A549 (cell line): ENCODE results near the gene FCSK.

Source experiments
- BHLHE40 ChIP-seq: IDR thresholded peaks from 2 replicates; pipeline ENCODE4 v1.6.1; 2012; ENCODE audit warnings: low read depth, low read length, inconsistent platforms
- CTCF ChIP-seq: fragments of >200 bp; sonication (Bioruptor Twin); formaldehyde crosslinking; IDR thresholded peaks from 3 replicates; pipeline ENCODE4 v1.5.1; 2016
- EP300 ChIP-seq, 2 experiments: fragments of >200 bp; sonication (Bioruptor Twin); formaldehyde crosslinking; IDR thresholded peaks; 2 replicates in 1 of 2; 3 replicates in 1 of 2; pipeline ENCODE4 v1.6.1; 2016 to 2017
- ESRRA ChIP-seq: fragments of 150-350 bp; IDR thresholded peaks from 2 replicates; pipeline ENCODE4 v1.6.1; 2014; ENCODE audit warnings: mild to moderate bottlenecking, low read length, borderline replicate concordance
- HDAC2 ChIP-seq: fragments of 200-600 bp; sonication (generic); IDR thresholded peaks from 2 replicates; pipeline ENCODE4 v1.6.1; 2016
- MAZ ChIP-seq: fragments of 150-350 bp; IDR thresholded peaks from 2 replicates; pipeline ENCODE4 v1.6.1; 2014; ENCODE audit warnings: antibody characterized with exemption, low read depth, low read length, borderline replicate concordance
- PBX3 ChIP-seq: IDR thresholded peaks from 2 replicates; pipeline ENCODE4 v1.6.1; 2012
- POLR2A ChIP-seq: IDR thresholded peaks from 2 replicates; pipeline ENCODE4 v1.6.1; 2012; ENCODE audit warnings: mild to moderate bottlenecking, low read length
- RFX5 ChIP-seq: fragments of 450-650 bp; IDR thresholded peaks from 2 replicates; pipeline ENCODE4 v1.7.1; 2014; ENCODE audit warnings: antibody characterized with exemption, mild to moderate bottlenecking, moderate library complexity
- RNF2 ChIP-seq: fragments of 200-600 bp; sonication (generic); IDR thresholded peaks from 2 replicates; pipeline ENCODE4 v1.6.1; 2016; ENCODE audit warnings: low read depth, mild to moderate bottlenecking, antibody characterized with exemption, moderate library complexity, borderline replicate concordance
- ZNF302 ChIP-seq: fragments of 250-450 bp; sonication (Bioruptor Pico); IDR thresholded peaks from 2 replicates; pipeline ENCODE4 v1.9.0; 2021; ENCODE audit warnings: inconsistent platforms, mild to moderate bottlenecking, moderate library complexity

GRCh38 chr16:70418993-70419318 is 35.4 kb upstream of the FCSK start:
- TF ChIP-seq ESRRA (no peak), MAZ (no peak), CTCF (no peak), PBX3 (no peak), EP300 (IDR thresholded peaks at IDR 0.05) (no peak), RNF2 (no peak), ZNF302 (no peak), POLR2A (no peak), BHLHE40 (no peak), HDAC2 (no peak), RFX5 (no peak)
